Urothelium cell line (cell line): ENCODE measurements around the gene HTR2C.
"Not testable (repeated sequence)": the region's sequence is repeated elsewhere in the genome, so short reads cannot be mapped to it uniquely, and the experiment has no call there.

Source experiments
- DNase-seq: peaks from one replicate; pipeline ENCODE4 v3.0.0; 2011; ENCODE audit warnings: low spot score, mixed read lengths
- FAIRE-seq: peaks from 2 replicates; lab custom pipeline; 2011; peaks lifted over from hg19 to GRCh38; lab: Jason Lieb, UNC

The HTR2C gene

DNA sequence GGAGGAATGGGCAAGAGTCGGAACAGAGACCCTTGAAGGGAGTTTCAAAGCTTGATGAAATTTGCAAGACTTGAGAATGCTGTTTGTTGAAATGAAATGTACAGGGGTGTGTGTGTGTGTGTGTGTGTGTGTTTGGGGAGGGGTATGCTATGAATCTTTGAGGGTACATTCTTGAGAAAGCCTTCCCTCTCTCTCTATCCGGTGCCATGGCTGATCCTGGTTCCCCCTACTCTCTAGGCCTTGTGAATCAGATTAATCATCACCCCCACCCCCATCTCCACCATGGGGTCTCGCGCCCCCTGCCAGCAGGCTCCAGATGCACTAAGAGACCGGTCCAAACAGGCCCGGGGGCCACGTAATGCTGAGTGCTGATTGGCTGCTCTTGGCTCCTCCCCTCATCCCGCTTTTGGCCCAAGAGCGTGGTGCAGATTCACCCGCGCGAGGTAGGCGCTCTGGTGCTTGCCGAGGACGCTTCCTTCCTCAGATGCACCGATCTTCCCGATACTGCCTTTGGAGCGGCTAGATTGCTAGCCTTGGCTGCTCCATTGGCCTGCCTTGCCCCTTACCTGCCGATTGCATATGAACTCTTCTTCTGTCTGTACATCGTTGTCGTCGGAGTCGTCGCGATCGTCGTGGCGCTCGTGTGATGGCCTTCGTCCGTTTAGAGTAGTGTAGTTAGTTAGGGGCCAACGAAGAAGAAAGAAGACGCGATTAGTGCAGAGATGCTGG lies at the start of gene HTR2C:
HTR2C (plus strand) TSS at position 441 of the 729 bp plus-strand sequence. CDS start 142,851 bp downstream, outside the sequence.
- no peak for FAIRE-seq

DNA sequence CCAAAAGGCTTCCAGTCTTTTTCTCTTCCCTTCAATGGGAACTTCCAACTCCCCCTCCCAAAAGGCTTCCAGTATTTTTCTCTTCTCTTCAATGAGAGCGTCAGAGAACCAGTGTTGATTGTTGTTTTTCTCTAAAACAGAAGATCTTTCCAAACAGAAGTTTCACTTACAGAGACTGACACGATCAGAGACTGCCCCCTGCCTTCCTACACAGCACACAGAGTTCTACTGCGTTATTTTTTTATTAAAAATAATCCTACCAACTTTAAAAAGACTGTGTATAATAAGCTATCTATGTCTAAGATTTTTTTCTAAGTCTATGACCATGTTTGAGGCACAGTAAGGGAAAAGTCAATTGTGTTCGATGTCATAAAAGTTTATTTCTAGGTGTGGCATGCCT lies 3.5 kb upstream of the HTR2C start:
- FAIRE-seq: no peak
- no peak for DNase-seq

More for the DNA sequence above, at the start of gene HTR2C:
- DNase-seq: no peak

DNA sequence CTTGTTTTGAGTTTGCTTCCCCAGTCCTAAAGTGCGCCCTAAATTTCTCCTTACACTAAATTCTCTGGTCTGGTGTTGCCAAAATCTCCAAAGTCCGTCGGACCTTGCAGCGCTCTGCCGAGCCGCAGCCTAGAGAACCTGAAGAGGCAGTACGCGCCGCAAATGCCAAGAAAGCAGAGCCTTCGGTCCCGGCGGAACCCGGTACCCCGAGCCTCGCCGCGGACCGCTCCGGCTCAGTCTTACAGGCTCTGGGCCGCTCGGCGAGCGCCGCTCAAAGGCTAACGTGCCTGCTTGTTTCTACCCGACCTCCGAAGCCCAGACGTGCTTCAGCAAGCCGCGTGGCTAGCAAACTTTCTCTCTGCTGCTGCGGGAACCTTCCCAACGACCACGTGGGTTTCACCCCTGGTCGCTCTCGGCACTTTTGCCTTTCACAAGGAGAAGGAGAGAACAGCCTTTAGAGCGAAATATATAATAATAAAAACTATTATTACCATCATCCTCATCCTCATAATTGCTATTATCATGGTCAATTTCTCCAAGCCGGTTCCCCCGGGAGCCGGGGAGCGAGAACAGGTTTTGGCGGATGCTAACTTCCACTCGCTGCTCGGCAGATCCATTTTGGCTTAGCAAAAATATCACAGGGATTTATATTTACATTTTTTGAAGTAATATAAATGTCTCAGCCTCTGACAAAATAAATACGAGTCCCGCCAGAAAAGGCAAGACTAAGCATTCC lies 2.2 kb upstream of the HTR2C start:
- FAIRE-seq (no peak), DNase-seq (no peak)

DNA sequence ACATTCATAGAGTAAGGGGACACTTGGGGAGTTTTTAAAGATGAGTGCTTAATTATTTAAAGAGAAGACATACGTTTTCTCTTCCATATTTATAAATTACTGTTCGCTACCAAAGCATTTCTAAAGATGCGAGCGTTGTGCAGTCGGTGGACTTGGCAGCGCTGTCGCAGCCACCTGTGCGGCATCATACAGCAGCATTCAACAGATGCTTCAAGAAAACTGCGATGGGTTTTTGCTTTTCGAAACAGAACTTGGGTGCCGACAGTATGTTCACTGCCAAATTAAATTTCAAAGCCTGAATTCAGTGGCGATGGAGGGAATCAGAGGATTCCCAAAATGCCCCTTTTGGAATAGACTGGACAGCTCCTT lies 1.6 kb upstream of the HTR2C start:
- FAIRE-seq: no peak
- no peak for DNase-seq

DNA sequence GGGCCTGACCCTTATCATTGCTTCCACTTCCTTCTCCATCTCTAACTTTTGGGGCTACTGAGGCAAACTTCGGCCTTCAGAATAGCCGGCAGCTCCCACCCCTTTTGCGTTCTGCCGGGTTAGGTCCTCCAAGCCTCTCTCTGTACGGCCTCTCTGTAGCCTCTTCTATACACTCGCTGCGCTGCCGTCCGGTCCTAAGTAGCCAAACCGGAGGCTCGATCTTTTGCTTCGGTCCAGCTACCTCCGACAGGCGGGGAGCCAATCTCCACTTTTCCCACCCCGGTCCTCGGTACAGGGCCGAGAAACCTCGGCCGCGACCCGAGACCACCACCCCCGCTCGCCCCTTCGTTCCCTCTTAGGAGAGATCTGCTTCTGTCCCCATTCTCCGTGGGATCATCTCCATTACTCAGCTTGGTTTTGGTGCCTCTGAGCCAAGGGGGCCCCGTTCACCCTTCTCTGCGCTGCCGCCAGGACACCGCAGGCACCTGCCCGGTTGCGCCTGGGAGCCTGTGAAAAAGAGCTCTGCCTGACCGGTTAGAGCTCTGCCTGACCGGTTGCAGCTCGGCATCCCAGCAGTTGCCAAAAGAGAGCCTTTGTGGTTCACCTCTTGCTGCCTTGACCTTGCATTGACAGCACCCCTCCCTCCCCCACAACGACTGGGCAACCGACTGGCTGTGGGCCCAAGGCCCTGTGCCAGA lies 1.0 kb upstream of the HTR2C start:
- no peak for DNase-seq
- no peak for FAIRE-seq

DNA sequence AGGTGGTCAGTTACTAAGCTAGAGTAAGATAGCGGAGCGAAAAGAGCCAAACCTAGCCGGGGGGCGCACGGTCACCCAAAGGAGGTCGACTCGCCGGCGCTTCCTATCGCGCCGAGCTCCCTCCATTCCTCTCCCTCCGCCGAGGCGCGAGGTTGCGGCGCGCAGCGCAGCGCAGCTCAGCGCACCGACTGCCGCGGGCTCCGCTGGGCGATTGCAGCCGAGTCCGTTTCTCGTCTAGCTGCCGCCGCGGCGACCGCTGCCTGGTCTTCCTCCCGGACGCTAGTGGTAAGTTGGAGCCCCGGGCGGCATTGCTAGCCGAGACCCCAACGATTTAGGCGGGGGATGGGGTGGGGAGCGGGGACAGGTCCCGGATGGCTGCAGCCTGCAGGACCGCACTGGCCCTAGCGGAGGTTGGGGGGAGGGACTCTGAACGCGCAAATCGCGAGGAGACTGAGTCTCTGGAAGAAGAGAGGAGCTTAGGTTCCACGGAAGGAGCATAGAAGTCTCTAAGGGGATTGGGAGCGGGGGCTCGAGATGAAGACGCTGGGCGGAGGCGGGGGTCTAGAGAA lies 573 bp downstream of the HTR2C start:
- FAIRE-seq (no peak), DNase-seq (no peak)

DNA sequence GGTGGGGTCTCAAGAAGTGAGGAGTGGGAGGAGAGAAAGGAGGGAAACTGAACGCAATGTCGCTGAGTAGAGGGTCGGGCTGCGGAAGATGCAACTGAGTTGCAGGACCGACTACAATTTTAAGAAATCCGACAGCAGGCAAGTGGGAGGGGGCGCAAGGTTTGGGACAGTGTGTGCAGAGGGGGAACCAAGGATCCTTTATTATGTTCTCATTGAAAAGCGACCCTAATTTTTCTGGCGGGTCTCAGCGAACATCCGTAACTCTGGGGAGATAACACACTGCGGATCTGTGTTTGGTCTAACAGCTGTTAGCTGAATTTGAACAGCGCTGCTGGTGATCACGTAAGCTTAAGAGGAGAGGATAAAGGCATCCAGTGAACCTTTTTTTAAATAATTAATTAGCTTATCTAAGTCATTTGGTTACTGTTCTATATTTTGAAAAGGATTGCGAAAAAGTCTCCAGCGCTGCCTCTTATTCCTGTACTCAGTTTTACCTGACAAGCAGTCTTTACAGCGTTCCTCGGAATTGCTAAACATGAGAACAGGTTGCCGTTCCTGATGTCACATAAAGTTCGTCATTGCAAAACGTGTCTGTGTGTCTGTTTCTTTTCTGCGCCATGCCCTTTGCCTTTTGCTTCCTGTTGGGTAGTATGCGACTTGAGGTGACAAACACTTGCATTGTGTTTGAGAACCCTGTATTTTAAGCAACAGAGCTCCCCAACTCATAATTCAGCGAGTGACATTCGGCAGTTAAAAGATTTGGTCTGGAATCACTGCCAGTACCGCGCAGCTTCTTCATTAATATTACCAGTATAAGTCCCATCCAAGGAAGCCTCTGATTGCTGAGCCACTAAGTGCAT lies 1.3 kb downstream of the HTR2C start:
- FAIRE-seq: no peak
- no peak for DNase-seq

DNA sequence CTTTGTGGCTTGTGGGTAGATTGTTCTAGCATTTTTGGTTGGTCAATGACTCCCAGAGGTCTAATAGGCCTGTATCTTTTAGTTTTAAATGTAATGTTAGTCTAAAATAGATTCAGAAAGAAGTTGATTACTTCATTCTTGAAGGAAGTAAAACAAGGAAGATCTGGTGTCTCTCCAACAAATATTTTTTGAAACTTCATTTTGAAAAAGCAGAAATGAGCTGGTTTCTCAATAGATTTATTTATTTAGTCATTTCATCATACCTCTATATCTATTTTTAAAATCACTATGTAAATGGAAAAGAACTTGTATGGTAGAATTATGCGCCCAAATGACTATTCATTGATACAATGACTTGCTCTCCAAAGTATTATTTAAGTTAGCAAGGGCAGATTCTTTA lies 7.2 kb downstream of the HTR2C start:
- DNase-seq: no peak
- FAIRE-seq: no peak

DNA sequence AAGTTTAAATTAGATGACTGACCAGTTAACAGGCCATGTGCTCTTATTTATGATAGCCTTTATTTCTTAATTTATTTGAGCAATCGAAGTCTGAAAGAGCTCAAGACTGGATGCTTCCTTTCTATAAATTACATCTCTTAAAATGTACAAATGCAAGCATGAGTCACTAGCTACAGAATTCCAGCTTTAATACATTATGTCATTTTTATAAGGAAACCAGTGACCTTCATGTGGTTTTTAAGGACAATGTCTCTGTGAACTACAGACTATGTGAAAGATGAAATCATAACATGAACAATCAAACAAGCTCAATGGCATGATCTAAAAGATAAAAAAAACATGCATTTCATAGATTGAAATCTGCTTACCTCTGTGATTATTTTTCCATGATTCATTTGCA lies 15.4 kb downstream of the HTR2C start:
- FAIRE-seq (no peak), DNase-seq (no peak)

DNA sequence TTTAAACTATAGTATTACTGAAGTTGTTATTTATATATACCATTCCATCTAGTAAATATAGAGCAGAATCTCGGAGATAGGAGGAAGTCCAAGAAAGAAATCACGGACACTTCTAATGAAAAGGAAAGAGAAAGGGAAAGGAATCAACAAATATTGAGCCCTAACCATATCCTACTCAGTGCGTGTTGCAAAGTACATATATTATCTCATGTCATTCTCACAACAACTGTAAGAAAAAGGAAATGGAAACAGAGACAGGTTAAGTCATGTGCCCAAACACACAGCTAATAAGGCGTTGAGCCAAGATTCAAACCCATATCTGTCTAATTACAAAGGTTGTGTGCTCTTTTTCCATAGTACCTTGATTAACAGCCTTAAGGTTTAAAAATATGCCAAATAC lies 16.0 kb downstream of the HTR2C start:
- DNase-seq: no peak
- FAIRE-seq: no peak

DNA sequence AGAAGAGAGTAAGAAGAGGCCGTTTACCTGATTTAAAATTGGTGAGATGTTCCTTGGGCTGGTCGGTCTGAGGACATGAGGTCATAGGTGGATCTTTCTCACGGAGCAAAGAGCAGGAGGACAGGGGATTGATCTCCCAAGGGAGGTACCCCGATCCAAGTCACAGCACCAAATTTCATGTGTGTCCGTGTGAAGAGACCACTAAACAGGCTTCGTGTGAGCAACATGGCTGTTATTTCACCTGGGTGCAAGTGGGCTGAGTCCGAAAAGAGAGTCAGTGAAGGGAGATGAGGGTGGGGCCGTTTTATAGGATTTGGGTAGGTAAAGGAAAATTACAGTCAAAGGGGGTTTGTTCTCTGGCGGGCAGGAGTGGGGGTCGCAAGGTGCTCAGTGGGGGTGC lies 22.7 kb downstream of the HTR2C start:
- FAIRE-seq: not testable (repeated sequence)

DNA sequence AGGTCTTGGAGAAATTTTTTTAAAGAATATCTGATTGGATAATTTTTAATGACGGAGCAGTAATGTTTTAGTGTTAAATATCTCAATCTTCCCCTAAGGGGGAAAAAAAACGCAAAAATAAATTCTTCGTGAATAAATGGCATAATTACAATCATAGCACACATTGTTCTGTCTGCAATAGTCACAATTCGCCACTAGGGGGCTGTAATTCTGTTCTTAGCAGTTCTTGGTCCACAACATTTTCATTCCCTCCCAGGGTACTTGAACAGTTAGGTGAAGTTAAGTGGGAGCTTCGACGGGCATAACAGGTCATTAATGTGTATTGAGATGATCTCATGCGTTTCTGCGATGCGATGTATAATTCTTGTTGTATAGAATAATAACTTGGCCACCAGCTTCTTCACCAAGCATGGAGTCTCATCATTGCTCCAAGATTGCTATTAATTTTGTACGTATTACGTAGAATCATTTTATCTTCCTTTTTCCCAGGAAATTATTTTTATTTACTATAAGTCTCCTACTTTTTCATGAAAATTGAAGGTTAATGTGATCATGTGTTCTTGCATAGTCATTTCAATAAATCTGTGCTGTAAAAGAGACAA lies 27.2 kb downstream of the HTR2C start:
- FAIRE-seq: no peak
- DNase-seq: peak; percentile 2

More for the DNA sequence above, 22.7 kb downstream of the HTR2C start:
- not testable (repeated sequence) for DNase-seq

DNA sequence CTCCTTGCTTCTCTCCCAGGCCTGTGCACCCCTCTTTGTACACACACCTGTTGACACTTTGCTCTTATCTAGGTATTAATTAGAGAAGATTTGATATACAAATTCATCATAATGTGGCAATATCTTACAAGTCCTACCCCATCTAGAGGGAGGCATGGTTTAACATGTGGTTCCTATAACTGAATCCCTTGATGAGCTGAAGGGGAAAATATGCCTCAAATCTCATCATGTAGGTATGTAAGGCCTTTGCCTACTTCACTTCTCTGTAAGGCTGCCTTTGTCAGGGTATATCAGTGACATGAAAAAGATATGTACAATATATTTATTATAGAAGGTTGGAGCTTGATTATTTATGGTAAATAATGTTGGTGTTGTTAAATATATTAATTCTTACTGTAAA lies 31.9 kb downstream of the HTR2C start:
- DNase-seq: no peak
- no peak for FAIRE-seq

DNA sequence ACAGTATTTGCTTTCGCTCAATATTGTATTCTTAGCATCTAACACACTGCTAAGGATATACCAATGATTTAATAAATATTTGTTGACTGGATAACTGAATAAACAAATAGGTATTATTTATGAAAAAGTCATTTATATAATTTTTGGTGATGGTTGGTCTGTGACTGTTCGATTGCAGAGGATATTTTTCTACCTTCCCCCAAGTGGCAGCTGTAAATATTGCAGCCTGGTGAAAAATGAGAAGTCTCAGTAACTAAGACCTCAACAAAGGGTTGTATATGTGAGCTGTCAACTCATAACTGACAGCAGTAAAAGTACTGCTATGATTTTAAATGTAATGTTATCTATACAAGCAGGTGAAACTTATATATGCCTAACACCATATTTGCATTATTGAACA lies 36.0 kb downstream of the HTR2C start:
- peak; percentile 2 for DNase-seq
- no peak for FAIRE-seq

DNA sequence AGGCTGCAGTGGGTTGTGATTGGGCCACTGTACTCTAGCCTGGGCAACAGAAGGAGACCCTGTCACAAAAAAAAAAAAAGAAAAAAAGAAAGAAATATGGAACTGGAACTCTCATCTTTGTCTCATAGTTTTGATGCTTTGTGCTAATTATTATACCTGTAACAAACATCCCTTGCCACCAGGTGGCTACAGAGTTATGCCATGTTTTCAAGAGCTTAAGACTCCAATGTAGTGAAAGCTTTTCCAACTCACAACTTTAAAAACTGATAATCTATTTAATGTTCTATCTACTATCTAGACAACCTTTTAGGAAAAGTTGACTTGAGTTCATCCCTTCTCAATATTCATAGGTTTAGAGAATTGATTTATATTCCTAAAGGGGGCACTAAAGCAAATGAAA lies 42.4 kb downstream of the HTR2C start:
- no peak for FAIRE-seq

DNA sequence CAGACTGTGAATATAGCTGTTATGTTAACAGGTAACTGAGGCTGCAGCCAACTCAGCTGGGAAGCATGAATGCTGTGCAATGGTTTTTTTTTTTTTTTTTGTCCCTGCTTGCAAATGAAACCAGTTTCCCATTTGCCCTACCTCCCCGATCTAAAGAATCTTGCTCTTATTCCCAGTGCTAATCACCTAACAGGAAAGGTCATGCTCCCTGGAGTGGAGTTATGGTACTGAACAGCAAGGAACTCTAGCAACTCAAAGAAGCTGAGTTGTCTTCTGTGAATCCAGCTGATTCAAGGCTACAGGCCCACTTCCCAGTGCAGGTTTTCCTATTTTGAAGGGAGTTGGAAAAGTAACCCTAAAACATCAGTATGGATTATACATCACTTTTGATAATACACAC lies 52.1 kb downstream of the HTR2C start:
- DNase-seq: no peak
- no peak for FAIRE-seq

More for the DNA sequence above, 42.4 kb downstream of the HTR2C start:
- DNase-seq: peak; percentile 1

DNA sequence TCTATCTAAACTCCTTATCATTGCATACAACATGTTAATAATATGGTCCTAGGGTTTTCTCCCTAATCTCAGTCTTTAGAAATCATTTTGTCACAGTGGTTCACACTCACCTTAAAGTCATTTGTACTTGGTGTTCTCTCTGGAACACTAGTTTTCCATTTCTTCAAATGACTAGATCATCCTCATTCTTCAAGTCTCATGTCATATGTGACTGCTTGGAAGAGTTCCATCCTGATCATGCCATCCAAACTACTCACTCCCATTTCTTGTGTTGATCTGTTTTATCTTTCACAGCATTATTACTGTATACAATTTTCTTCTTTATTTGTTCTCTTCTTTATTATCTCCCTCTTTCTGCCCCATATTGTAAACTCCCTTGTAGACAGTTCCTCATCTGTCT lies 66.5 kb downstream of the HTR2C start:
- no peak for FAIRE-seq
- DNase-seq: no peak

DNA sequence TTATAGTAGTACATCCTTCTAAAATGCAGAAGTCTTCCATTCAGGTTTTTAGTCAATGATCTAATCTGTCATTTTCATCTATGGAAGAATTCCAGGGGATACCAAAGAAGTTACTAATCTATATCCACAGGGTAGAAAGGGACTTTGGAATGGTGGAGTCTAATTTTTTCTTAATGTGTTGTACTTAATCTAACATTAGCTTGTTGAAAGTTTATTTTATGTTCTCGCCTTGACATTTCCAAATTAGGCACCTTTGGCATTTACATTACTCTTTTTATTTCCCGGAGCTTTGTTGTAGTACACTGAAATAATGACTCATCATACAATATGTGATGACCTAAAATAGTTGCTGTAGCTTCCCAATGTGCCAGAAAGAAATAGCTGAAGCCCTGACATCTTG lies 91.5 kb downstream of the HTR2C start:
- FAIRE-seq: no peak
- peak; percentile 0 for DNase-seq

DNA sequence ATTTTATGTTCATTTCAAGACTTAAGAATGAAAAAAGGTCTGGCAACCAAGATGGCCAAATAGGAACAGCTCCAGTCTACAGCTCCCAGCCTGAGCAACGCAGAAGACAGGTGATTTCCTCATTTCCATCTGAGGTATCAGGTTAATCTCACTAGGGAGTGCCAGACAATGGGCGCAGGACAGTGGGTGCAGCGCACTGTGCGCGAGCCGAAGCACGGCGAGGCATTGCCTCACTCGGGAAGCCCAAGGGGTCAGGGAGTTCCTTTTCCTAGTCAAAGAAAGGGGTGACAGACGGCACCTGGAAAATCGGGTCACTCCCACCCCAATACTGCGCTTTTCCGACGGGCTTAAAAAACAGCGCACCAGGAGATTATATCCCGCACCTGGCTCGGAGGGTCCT lies 116.6 kb downstream of the HTR2C start:
- not testable (repeated sequence) for FAIRE-seq, DNase-seq

DNA sequence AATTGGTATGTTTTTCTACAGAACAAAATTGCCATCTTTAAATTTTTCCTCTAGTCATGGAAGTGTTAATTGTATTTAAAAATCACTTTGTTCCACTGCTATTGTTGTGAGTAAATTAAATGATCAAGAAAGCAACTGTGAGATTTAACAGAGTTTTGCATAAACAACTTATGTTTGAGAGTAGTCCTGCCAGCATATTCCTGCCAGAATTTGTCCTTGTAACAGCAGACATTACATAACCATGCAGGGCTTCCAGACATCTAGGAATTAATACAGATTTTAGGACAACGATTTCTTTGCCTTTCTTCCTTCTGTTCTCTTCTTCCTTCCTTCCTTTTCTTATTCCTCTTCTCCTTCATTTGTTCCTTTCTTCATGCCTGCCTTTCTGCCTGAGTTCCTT lies 125.5 kb downstream of the HTR2C start:
- DNase-seq (no peak), FAIRE-seq (no peak)
